NOMO-1 treated with dmso at 0.1 percent for 144 hours (cell line): ENCODE results near the gene RXRA.
A peak's percentile ranks its signal among the peaks of the same experiment; 100 is the strongest.
"Not testable (repeated sequence)": the region's sequence is repeated elsewhere in the genome, so short reads cannot be mapped to it uniquely, and the experiment has no call there.

Experiments used
- DNase-seq: peaks from one replicate; lab custom pipeline; 2025; ENCODE audit not compliant: unreplicated experiment; lab: John Stamatoyannopoulos, UW

RXRA gene

DNA sequence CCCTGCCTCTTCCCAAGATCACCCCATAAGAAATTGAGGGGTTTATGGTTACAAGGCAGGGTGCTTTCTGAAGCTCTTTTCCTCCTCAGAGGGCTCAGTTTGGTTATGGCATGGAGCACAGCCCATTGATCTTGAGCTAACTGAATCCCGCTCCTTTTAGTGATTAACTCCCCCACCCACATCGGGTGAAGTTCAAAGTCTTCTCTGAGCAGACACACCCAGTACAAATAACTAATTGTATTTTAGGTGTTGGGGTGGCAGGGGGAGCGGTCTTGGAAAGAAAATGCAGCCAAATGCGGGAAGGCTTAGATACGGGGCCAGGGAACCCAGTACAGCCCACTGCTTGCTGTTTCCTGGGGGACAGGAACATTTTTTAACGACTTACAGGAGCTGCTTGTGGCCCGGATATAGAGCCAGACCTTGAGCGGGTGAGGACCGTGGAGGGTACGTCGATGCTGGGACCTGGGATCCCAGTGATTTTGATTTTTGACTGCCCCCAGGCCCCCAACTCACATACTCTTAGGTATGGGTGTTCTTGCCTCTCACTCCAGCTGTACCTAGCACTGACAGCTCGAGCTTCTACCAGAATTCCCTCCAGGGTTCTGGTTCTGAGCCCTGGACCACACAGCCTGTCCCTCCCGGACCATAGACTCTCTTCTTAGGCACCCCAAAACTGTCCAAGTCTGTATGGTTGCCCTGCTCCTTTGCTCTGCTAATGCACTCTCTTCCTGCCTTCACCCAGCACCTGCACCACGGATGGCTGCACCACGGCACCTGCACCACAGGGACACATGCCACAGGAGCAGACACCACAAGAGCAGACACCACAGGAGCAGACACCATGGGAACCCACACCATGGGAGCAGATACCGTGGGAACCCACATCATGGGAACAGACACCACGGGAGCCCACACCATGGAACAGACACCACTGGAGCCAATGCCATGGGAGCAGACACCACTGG is 18.3 kb upstream of the RXRA start:
- DNase-seq, result no peak

- not testable (repeated sequence) for DNase-seq
Observed at GRCh38 chr9:134308639-134309220, 17.5 kb upstream of the RXRA start.

DNA sequence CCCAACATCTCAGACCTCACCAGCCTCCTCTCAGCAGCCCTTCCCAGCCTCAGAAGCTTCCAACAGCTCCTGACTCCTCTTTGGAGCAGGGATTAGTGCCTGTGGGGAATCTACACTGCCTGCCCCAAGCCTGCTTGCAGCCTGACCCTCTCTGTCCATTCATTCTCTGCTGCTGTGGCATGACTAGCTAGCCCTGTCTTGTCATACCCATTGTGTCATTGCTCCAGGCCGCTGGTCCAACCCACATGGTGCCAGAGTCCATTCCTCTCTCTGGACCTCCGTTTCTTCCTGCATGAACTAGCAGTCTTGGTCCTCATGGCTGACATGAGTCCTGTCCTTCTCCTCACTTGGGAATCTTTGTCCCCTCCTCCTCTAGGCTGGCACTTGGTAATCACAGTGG is 12.8 kb upstream of the RXRA start:
- DNase-seq, result no peak

DNA sequence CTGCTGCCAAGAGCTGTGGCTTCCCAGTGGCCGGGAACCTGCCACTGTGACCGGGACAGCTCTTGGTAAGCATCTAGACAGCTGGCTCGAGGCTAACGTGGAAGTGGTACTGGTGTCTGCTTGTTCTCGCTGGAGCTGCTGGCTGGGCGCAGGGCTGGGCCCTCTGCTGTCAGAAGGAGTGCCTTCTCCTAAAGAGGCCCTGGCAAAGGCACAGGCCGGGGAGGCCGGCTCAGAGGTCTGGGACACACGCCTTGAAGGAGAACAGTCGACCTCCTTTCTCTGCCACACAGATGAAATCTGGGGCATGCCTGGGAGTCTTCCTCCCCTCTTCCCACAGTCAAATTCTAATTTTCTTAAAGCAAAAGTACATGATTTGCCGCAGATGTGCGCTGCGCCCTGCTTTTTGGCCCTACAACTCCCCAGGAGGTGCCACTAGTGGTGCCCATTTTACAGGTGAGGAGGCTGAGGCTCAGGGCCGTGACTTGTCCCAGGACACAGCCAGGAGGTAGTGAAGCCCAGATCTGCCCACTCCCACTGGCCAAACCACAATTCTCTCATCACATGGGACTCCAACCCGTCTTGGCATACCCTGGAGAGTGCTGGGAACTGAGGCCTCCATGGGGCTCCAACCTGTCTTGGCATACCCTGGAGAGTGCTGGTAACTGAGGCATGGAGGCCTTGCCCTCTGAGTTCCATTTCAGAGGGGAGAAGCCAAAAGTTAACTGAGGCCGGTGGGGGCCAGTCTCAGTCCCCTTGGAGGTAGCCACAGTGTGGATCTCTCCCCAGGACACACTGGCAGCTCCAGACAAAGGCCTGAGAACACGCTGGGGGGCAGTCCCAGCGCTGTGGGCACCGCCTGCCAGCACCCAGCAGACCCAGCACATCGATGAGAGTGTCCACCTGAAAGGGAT is 12.0 kb upstream of the RXRA start:
- no peak for DNase-seq

DNA sequence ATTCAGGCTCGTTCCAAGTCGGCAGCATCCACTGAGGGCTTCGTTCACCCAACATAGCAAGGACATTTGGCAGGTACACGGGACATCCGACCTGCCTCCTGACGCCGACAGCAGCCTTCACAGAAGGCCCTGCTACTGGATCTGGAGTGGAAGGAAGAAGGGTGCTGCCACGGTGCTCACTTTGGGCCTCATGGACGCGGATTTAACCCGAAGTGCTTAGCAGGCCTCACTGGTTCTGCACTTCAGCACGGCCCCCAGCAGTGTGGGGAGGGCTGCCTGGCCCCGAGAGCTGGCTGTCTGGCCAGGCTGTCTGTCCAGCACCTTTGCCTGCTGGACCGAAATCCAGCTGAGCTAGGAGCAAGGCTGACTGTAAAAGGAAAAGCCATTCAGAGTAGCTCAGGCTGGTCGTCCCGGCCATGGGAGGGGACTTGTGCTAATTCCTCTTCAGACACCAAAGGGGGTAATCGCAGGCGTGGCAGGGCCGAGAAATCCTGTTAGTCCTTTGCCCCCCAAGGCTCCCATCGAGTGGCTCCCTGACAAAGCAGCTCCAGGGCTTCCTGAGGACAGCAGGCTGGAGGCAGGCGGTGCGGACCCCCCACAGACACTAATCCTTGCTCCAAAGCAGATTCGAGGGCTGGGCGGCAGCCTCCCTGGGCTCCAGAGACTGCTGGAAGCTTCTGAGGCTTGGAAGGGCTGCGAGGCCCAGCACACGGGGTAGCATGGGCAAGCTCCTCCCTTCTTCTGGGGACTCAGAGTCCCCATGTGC is 11.1 kb upstream of the RXRA start:
- DNase-seq, result no peak

DNA sequence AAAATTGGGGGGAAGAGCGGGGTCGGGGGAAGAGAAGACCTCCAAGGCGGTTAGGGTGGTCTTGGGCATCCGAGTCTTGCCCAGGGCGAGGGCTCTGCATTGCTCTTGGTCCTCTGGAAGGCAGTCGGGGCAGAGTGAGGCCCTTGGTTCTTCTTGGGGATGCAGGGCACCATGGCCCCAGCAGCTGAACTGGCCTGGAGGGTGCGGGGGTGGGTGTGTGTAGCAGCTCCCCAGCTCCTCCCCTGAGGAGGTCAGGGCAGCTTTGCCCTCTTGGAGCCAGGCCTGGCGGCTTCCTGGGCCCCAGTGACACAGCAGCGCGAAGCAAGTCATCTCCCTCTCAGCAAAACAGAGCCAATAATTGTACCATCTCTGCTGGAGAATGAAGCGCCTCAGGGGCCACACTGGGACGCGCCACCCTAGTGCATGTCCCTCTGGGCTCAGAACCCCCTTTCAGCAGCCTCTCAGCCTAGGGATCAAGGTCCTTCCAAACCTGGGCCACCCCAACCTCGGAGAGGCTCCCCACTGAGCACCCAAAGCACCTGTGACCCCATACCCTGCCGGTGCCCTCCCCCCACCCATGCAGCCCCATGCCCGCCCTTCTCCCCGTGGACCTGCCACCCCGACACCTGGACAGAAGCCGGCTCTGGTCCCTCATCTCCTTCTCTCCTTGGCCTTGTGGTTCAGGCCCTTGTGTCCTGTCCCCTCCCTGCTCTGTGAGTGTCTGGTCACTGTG is 10.4 kb upstream of the RXRA start:
- no peak for DNase-seq

DNA sequence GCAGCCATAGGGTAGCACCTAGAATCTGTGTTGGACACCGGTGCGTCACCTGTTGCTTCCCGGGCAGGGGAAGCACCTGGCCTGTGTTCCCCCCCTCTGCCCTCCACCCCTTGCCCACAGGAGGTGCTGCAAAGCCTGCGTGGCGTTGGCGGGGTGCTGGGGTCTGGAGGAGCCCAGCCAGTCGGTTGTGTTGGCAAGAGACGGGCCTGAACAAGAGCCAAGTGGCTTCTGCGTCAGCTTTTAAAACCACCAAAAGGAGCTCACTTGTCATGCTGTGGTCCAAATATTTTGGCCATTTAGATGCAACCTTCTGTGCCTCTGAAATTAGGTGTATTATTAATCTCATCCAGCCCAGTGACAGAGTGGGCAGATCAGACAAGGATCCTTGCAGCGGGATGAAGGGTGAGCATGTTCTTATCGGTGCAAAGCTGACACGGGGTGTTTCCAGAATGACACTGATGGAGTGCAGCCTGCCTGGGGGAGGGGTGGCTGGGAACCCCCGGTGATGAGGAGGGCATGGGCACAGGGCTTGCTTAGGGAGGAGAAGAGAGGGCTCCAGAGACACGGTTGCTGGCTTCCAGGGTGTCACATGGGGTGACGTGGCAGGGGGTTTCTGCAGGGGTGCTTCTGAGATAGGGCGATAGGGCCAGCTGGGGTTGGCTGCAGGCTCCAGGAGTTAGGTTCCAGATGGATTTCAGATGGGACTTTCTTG is 9.7 kb upstream of the RXRA start:
- DNase-seq, result no peak

DNA sequence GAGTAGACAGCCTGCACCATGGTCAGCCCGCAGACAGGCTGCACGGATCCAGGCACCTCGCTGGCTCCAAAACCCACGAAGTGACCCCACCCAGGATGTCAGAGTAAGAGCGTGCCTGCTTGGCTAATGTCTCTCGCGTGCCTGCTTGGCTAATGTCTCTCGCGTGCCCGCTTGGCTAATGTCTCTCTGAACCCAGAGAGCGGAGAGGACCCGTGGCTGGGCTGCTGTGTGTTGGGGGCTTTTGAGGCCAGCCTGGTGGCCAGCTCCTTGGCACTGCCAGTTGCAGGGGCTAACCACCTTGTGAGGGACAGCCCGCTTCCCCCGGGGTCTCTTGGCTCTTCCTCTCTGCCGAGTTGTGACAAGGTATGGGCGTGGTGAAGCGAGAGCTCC is 8.9 kb upstream of the RXRA start:
- DNase-seq, result no peak

DNA sequence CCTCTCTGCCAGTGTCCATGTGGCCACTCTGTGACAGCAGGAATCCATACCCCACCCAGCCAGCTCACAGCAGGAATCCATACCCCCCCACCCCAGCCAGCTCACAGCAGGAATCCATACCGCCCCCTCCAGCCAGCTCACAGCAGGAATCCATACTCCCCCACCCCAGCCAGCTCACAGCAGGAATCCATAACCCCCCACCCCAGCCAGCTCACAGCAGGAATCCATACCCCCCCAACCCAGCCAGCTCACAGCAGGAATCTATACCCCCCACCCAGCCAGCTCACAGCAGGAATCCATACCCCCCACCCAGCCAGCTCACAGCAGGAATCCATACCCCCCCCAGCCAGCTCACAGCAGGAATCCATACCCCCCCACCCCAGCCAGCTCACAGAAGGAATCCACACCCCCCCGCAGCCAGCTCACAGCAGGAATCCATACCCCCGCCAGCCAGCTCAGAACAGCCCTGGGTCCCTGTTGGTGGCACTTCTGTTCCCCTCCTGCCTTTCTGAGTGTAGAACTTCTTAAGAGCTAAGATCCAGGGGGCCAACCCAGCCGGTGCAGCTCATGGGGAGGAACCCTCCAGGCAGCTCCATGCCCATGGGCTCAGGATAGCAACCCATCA is 8.4 kb upstream of the RXRA start:
- no peak for DNase-seq

DNA sequence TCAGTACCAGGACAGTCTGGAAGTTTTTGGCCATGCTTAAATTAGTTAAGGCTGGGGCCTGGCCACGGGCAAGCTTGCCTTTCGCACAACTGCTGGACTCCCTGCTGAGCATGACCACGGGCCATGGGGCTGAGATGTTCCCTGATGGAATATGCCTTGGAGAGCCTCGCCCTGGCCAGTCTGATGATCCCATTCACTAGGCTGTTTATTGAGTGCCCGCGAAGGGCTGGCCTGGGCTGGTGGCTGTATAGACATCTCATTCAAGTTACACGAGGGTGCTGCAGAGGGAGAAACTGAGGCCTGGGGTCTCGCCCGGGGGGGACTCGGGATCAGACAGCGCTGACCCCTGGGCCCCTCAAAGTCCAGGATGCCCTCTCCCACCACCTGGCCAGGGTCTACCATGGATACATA is 7.8 kb upstream of the RXRA start:
- no peak for DNase-seq

GRCh38 chr9:134318941-134319305 is 7.3 kb upstream of the RXRA start:
- DNase-seq, result no peak

GRCh38 chr9:134319306-134320125 is 6.7 kb upstream of the RXRA start:
- no peak for DNase-seq

DNA sequence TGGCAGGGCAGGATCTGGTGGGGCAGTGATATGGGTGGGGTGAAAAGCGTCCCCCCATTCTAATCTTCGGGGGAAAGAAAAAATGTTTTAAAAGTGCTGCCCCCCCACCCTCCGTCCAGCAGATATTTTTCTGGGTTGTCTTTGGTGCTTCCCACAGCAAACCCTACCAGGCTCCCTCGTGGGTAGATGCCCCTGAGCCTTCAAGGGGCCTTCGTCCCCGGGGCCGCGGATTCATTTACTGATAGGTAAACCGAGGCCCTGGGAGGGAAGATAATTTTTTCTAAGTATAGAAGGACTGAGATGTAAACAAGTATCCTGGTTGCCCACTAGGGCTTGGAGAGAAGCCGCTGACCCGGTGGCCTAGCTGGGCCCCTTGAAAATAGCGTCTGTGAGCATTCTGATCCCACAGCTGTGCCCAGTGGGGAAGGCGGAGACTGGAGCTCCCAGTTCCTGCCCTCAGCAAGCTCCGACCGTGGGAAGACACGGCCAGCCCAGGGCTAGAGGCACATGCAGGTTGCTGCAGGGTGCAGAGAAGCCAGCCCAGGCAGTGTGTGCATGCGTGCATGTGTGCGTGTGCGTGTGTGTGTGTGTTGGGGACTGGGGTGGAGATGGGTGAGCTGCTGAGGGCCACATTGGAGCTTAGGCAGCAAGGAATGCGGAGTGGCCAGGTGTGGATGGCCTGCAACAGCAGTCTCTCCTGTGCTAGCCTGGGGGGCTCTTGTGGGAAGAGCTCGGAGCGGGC is 6.0 kb upstream of the RXRA start:
- DNase-seq, result no peak

- DNase-seq, result peak; percentile 98
Observed at GRCh38 chr9:134320868-134321471, 5.3 kb upstream of the RXRA start.

GRCh38 chr9:134321531-134321930 is 4.7 kb upstream of the RXRA start:
- DNase-seq, result no peak

- DNase-seq, result no peak
Observed at GRCh38 chr9:134321946-134322741, 4.1 kb upstream of the RXRA start.
